Measurements from ENCODE around the gene TNRC18.

The TNRC18 gene

GRCh38 chr7:5396999-5397663, 26.5 kb downstream of the TNRC18 start:
- DNase-seq (ENCODE audit: low spot score), result peak; percentile 98
- Histone ChIP-seq H3K9me3 (ENCODE audit: severe bottlenecking) (no peaks in the 10 kb centered on the region), H3K27ac (ENCODE audit: poor library complexity, severe bottlenecking) (peak overlapping the region; percentile 79), H3K4me1 (ENCODE audit: insufficient read depth, poor library complexity, severe bottlenecking) (no peaks in the 10 kb centered on the region), H3K36me3 (ENCODE audit: low read depth) (peaks cover 33% of the 10 kb centered on the region), H3K27me3 (ENCODE audit: insufficient read depth, poor library complexity, severe bottlenecking) (no peaks in the 10 kb centered on the region), H3K4me3 (ENCODE audit: severe bottlenecking) (peak overlapping the region; percentile 65)
- ATAC-seq (ENCODE audit: low read depth), result peak; percentile 90
- TF ChIP-seq CTCF (IDR thresholded peaks at IDR 0.05; ENCODE audit: poor library complexity, severe bottlenecking), result no peak

GRCh38 chr7:5396542-5396941, 27.1 kb downstream of the TNRC18 start:
- Histone ChIP-seq H3K4me1 (ENCODE audit: insufficient read depth, poor library complexity, severe bottlenecking) (no peaks in the 10 kb centered on the region), H3K27me3 (ENCODE audit: insufficient read depth, poor library complexity, severe bottlenecking) (no peaks in the 10 kb centered on the region), H3K27ac (ENCODE audit: poor library complexity, severe bottlenecking) (peak overlapping the region; percentile 79), H3K9me3 (ENCODE audit: severe bottlenecking) (no peaks in the 10 kb centered on the region), H3K36me3 (ENCODE audit: low read depth) (peaks cover 37% of the 10 kb centered on the region), H3K4me3 (ENCODE audit: severe bottlenecking) (peak overlapping the region; percentile 65)
- no peak for DNase-seq (ENCODE audit: low spot score)
- TF ChIP-seq CTCF (IDR thresholded peaks at IDR 0.05; ENCODE audit: poor library complexity, severe bottlenecking), result peak; percentile 62
- peak; percentile 51 for ATAC-seq (ENCODE audit: low read depth)

- H3K27ac ChIP-seq (ENCODE audit: poor library complexity, severe bottlenecking), result no peak overlapping the region
Measured at GRCh38 chr7:5395246-5395645, 28.4 kb downstream of the TNRC18 start.

GRCh38 chr7:5394264-5395105, 29.1 kb downstream of the TNRC18 start:
- Histone ChIP-seq H3K9me3 (ENCODE audit: severe bottlenecking) (no peaks in the 10 kb centered on the region), H3K4me3 (ENCODE audit: severe bottlenecking) (no peak overlapping the region), H3K4me1 (ENCODE audit: insufficient read depth, poor library complexity, severe bottlenecking) (no peaks in the 10 kb centered on the region), H3K27me3 (ENCODE audit: insufficient read depth, poor library complexity, severe bottlenecking) (no peaks in the 10 kb centered on the region), H3K27ac (ENCODE audit: poor library complexity, severe bottlenecking) (no peak overlapping the region), H3K36me3 (ENCODE audit: low read depth) (peaks cover 56% of the 10 kb centered on the region)
- no peak for ATAC-seq (ENCODE audit: low read depth)
- no peak for DNase-seq (ENCODE audit: low spot score)
- no peak for TF ChIP-seq CTCF (IDR thresholded peaks at IDR 0.05; ENCODE audit: poor library complexity, severe bottlenecking)

More at GRCh38 chr7:5395246-5395645, 28.4 kb downstream of the TNRC18 start:
- no peak overlapping the region for H3K4me3 ChIP-seq (ENCODE audit: severe bottlenecking)
- no peaks in the 10 kb centered on the region for H3K27me3 ChIP-seq (ENCODE audit: insufficient read depth, poor library complexity, severe bottlenecking)
- H3K4me1 ChIP-seq (ENCODE audit: insufficient read depth, poor library complexity, severe bottlenecking), result no peaks in the 10 kb centered on the region
- peaks cover 50% of the 10 kb centered on the region for H3K36me3 ChIP-seq (ENCODE audit: low read depth)
- H3K9me3 ChIP-seq (ENCODE audit: severe bottlenecking), result no peaks in the 10 kb centered on the region
- DNase-seq (ENCODE audit: low spot score) (no peak), ATAC-seq (ENCODE audit: low read depth) (no peak)
- no peak for TF ChIP-seq CTCF (IDR thresholded peaks at IDR 0.05; ENCODE audit: poor library complexity, severe bottlenecking)

Measured in RWPE2 (cell line).